H1 (cell line): ENCODE measurements around the gene DDX41. TPM values are rescaled to one million over a fixed set of nuclear protein-coding genes. Genes with fewer than 3 reads are reported as not detected.

Experiments used
- CTCF ChIP-seq, 3 experiments: IDR thresholded peaks; 1 replicate in 2 of 3; 2 replicates in 1 of 3; pipeline versions ENCODE4 v1.5.1 to v1.6.1; 2011; ENCODE audit warnings: low read length in 3 of 3, mild to moderate bottlenecking in 3 of 3, inconsistent platforms in 2 of 3, low read depth in 1 of 3, moderate library complexity in 1 of 3; ENCODE audit not compliant: insufficient read depth in 1 of 3; ENCODE audit errors: control extremely low read depth in 1 of 3
- FOSL1 ChIP-seq: IDR thresholded peaks from 2 replicates; pipeline ENCODE4 v1.6.1; 2011; ENCODE audit warnings: mild to moderate bottlenecking, low read depth, low read length, moderate library complexity; ENCODE audit not compliant: insufficient read depth
- HDAC2 ChIP-seq, 2 experiments: fragments of 300-600 bp in 1 of 2; sonication (generic) in 1 of 2; IDR thresholded peaks; 2 replicates each; pipeline ENCODE4 v1.6.1; 2011 to 2012; ENCODE audit warnings: low read depth in 2 of 2, low read length in 2 of 2, mild to moderate bottlenecking in 2 of 2, moderate library complexity in 2 of 2, borderline replicate concordance in 1 of 2, inconsistent platforms in 1 of 2
- HDAC6 ChIP-seq: IDR thresholded peaks from one replicate; pipeline ENCODE4 v1.7.1; 2012; ENCODE audit warnings: low read depth, mild to moderate bottlenecking, inconsistent platforms, low read length, moderate library complexity
- JUN ChIP-seq: IDR thresholded peaks from 2 replicates; pipeline ENCODE4 v1.6.1; 2011; ENCODE audit warnings: low read depth, mild to moderate bottlenecking, improper control_type of control experiment, low read length
- KDM1A ChIP-seq: fragments of 200-600, 300-600 bp; sonication (generic); IDR thresholded peaks from 2 replicates; pipeline ENCODE4 v1.7.1; 2016; ENCODE audit warnings: mild to moderate bottlenecking, low read length, borderline replicate concordance
- KDM4A ChIP-seq: IDR thresholded peaks from one replicate; pipeline ENCODE4 v1.7.1; 2012; ENCODE audit warnings: low read depth, mild to moderate bottlenecking, moderate library complexity, low read length, inconsistent platforms; ENCODE audit not compliant: severe bottlenecking
- MAFK ChIP-seq: IDR thresholded peaks from 2 replicates; pipeline ENCODE4 v1.6.1; 2012; ENCODE audit warnings: low read depth, mild to moderate bottlenecking, improper control_type of control experiment, low read length
- MAX ChIP-seq: IDR thresholded peaks from 2 replicates; pipeline ENCODE4 v1.6.1; 2012; ENCODE audit warnings: inconsistent platforms
- RBBP5 ChIP-seq: IDR thresholded peaks from 2 replicates; pipeline ENCODE4 v1.7.1; 2012; ENCODE audit warnings: low read depth, mild to moderate bottlenecking, inconsistent platforms, low read length, moderate library complexity, borderline replicate concordance
- SIX5 ChIP-seq: IDR thresholded peaks from 2 replicates; pipeline ENCODE4 v1.6.1; 2011; ENCODE audit warnings: mild to moderate bottlenecking, low read depth, low read length
- SP4 ChIP-seq: IDR thresholded peaks from 2 replicates; pipeline ENCODE4 v1.6.1; 2012; ENCODE audit warnings: low read length, inconsistent platforms
- SUZ12 ChIP-seq: fragments of 200-600 bp; sonication (generic); IDR thresholded peaks from 2 replicates; pipeline ENCODE4 v1.6.1; 2012; ENCODE audit warnings: mild to moderate bottlenecking, inconsistent platforms, low read length, moderate library complexity, mixed read lengths
- TAF1 ChIP-seq: IDR thresholded peaks from 2 replicates; pipeline ENCODE4 v1.6.1; 2011; ENCODE audit warnings: mild to moderate bottlenecking, low read depth, low read length
- TAF7 ChIP-seq: optimal IDR thresholded peaks from 2 replicates; pipeline ENCODE3; 2011; ENCODE audit warnings: low read depth, mild to moderate bottlenecking, inconsistent platforms, low read length, moderate library complexity, borderline replicate concordance
- TBP ChIP-seq: IDR thresholded peaks from 2 replicates; pipeline ENCODE4 v1.6.1; 2011; ENCODE audit warnings: low read depth, low read length, improper control_type of control experiment
- USF2 ChIP-seq: IDR thresholded peaks from 2 replicates; pipeline ENCODE4 v1.6.1; 2011; ENCODE audit warnings: low read length, improper control_type of control experiment
- polyA plus RNA-seq, 7 experiments: library from polyadenylated mRNA; depleted of rRNA in 3 of 7; stranded (reverse) in 5 of 7; unstranded in 2 of 7; fragments of >200 nt in 5 of 7; fragments of 200-250 nt in 2 of 7; gene quantifications; 1 replicate in 5 of 7; 2 replicates in 1 of 7; 4 replicates in 1 of 7; pipeline versions ENCODE4 v1.2.1 to v1.2.3, GENCODE V29; 2011 to 2013; ENCODE audit warnings: missing spikeins in 2 of 7, mixed read lengths in 2 of 7
- total RNA-seq: library from RNA; stranded (reverse); fragmentation: NEBNext Ultra II Directional; extraction: Animal tissue kit (Norgen Biotek cat#: 25700); gene quantifications from 2 replicates; pipeline ENCODE4 v1.2.1, GENCODE V29; 2021
- TF ChIP-seq, protein P1 (sequence below): IDR thresholded peaks from 2 replicates; pipeline ENCODE4 v1.6.1; 2012; ENCODE audit warnings: low read length, inconsistent platforms
- TF ChIP-seq, protein P2 (sequence below): IDR thresholded peaks from 2 replicates; pipeline ENCODE4 v1.6.1; 2011; ENCODE audit warnings: low read depth, mild to moderate bottlenecking, low read length; ENCODE audit not compliant: insufficient read depth

Gene DDX41
- total and polyA plus RNA-seq, 2 of the 8 experiments (the other 6 are each of a cell fraction or from before 2014, with no cell fraction given), result 102 to 135 TPM

- no peak for TF ChIP-seq SIX5
- TF ChIP-seq, protein P1, sequence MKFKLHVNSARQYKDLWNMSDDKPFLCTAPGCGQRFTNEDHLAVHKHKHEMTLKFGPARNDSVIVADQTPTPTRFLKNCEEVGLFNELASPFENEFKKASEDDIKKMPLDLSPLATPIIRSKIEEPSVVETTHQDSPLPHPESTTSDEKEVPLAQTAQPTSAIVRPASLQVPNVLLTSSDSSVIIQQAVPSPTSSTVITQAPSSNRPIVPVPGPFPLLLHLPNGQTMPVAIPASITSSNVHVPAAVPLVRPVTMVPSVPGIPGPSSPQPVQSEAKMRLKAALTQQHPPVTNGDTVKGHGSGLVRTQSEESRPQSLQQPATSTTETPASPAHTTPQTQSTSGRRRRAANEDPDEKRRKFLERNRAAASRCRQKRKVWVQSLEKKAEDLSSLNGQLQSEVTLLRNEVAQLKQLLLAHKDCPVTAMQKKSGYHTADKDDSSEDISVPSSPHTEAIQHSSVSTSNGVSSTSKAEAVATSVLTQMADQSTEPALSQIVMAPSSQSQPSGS, result no peak
- TF ChIP-seq HDAC2 (IDR thresholded peaks at IDR 0.05; ENCODE audit: borderline replicate concordance in 1 of 2, low read depth in 2 of 2, low read length in 2 of 2), result no peak
- TF ChIP-seq MAFK, result no peak
- no peak for TF ChIP-seq KDM4A
- TF ChIP-seq HDAC6, result no peak
- TF ChIP-seq JUN, result no peak
- no peak for TF ChIP-seq TBP
- TF ChIP-seq, protein P2, sequence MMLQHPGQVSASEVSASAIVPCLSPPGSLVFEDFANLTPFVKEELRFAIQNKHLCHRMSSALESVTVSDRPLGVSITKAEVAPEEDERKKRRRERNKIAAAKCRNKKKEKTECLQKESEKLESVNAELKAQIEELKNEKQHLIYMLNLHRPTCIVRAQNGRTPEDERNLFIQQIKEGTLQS, result no peak
- peak; percentile 29 for TF ChIP-seq TAF7
- no peak for TF ChIP-seq KDM1A
- TF ChIP-seq TAF1, result no peak
- TF ChIP-seq FOSL1, result no peak
- no peak for TF ChIP-seq SP4
- no peak for TF ChIP-seq SUZ12
- TF ChIP-seq RBBP5, result no peak
- TF ChIP-seq USF2, result no peak
- TF ChIP-seq MAX, result no peak
- TF ChIP-seq CTCF (IDR thresholded peaks at IDR 0.05; ENCODE audit: control extremely low read depth in 1 of 3, insufficient read depth in 1 of 3, low read depth in 1 of 3, low read length in 3 of 3), result peak in 2 of 3 experiments; percentile 99; a peak in 3 of 4 replicates
These were observed 25.3 kb downstream of the DDX41 start (continued) for GRCh38 chr5:177491429-177491945.
